HG03159 (cell line): Measurements from ENCODE around the gene MRGPRG.
"Not testable (repeated sequence)": the region's sequence is repeated elsewhere in the genome, so short reads cannot be mapped to it uniquely, and the experiment has no call there.

Experiments
- ATAC-seq: cut with Tn5 transposase; IDR thresholded peaks from one replicate; pipeline ENCODE4 v1.9.1; 2021; ENCODE audit warnings: mild to moderate bottlenecking, moderate library complexity; ENCODE audit not compliant: unreplicated experiment

The MRGPRG gene

DNA sequence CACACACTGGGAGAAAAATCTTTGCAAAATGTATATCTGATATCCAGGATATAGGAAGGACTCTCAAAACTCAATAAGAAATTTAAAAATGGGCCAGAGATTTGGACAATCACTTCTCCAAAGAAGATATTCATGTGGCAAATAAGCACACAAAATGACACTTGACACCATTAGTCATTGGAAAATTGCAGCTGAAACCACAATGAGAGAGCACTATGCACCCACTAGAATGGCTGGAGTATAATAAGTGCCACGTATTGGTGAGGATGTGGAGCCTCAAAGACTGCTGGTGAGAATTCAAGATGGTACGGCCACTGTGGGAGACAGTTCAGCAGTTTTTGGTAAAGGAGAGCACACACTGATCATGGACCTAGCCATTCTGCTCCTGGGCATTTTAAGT is 40.7 kb downstream of the MRGPRG start:
- ATAC-seq = no peak

GRCh38 chr11:3176487-3176886 is 42.1 kb downstream of the MRGPRG start:
- ATAC-seq = no peak

GRCh38 chr11:3175194-3175593 is 43.4 kb downstream of the MRGPRG start:
- ATAC-seq = no peak

DNA sequence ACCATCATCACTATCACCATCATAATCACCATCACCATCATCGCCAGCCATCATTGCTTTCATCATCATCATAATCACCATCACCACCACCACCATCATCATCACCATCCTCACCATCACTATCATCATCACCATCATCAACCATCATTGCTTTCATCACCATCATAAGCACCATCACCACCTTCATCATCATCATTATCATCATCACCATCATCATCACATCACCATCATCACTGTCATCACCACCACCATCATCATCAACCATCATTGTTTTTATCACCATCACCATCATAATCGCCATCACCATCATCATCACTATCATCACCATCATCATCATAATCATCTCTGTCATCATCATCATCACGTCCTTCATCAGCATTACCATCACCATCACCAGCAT is 44.2 kb downstream of the MRGPRG start:
- ATAC-seq = no peak

- ATAC-seq = no peak
Measured at GRCh38 chr11:3173795-3174194, 44.8 kb downstream of the MRGPRG start.

GRCh38 chr11:3171931-3172560 is 46.6 kb downstream of the MRGPRG start:
- no peak for ATAC-seq

DNA sequence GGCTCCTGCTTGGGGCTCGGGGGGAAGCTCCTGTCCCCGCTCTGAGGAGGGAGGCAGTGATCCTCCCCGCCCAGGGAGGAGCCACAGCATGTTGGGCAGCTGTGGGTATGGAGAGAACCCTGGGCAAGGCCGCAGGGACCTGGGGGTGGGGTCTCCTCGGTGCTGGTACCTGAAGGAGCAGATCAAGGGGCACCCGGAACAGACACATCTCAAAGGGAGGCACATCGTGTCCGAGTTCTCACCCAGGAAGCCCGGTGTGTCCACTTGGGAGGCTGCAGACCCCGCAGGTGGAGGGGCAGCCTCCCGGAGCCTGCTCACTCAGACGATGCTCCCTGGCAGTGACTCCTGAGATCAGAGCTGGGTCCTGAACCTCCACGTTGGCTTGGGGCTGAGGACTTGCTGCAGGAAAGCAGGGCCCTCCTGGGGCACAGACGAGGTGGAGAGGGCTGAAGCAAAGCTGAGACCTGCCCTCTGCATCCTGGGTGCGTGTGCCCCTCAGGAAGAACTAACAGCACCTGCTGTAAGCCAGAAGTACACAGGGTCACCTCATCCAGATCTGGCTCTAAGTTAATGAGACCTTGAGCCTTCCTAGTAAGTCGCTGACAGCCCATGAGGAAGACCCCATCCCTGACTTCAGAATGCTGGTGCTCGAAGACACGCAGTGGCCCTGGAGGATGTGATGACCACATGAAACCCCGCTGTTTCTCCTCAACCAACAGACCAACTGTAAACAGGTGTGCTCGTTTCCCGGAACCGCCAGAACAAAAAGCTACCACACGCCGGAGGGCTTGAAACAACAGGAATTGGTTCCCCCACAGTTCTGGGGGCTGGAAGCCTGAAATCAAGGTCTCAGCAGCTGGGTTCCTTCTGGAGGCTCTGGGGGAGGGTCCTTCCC is 47.6 kb downstream of the MRGPRG start:
- ATAC-seq = no peak

- no peak for ATAC-seq
Measured at GRCh38 chr11:3170044-3170755, 48.4 kb downstream of the MRGPRG start.

DNA sequence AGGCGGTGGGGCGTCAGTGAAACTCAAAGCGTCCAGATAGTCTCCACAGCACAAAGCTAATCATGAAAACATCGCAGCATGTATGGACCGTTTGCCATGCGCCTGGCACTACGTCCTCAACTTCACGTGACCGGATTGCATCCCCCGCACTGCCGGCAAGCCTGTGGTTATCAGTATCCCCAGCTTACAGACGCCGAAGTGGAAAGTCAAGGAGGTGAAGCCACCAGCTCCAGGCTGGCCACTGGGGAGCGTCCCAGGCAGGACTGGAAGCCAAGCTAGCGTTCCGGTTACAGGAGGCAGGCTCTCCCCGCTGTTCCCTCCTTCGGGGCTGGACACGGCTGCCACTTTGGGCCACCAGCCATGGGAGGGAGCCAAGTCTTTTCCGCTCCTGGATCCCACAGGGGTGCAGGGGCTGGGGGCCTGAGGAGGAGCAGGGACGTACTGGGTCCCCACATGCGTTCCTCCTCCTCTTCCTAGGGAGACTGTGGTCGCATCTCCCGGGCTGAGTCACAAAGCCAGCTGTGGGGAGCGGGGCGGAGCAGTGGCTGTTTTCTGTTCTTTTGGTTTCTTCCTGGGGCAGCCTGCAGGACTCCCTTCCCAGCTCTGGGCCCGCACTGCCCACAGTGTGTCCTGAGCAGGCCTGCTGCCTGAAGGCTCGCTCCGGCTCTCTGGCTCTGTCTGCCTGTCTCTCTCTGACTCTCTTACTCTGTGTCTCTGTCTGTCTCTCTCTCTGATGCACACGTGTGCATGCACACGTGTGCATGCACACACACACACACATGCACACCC is 49.2 kb downstream of the MRGPRG start:
- ATAC-seq = no peak

- not testable (repeated sequence) for ATAC-seq
Measured at GRCh38 chr11:3168742-3169254, 49.8 kb downstream of the MRGPRG start.
